ENCODE measurements around the gene FGF12. TPM values are rescaled to one million over a fixed set of nuclear protein-coding genes. Genes with fewer than 3 reads are reported as not detected.

FGF12 gene
- total RNA-seq, 1 donor from 2014 or later: 6.1 TPM

DNA sequence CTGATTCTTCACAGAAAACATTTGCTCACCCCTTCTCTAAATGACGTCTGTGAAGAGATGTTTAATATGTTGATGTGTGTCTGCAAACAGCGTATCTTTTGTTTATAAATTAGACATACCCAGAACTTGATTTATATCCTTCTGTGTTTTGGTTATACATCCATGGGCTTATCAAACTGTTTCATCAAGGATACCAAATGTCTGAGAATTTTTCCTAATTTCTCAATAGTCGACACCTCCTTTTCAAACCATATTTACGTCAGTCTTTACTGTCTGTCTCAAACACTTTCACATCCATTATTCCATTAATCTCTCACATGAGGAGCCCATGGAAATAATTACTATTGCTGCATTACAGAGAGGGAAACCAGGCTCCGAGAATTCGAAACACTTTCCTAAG, 85.4 kb downstream of the FGF12 start:
- no peaks in the 10 kb centered on the region for H3K27me3 Mint-ChIP-seq
- no peak for DNase-seq (ENCODE audit: low spot score, unreplicated experiment)
- H3K4me1 Mint-ChIP-seq (ENCODE audit: low read depth): no peaks in the 10 kb centered on the region
- no peaks in the 10 kb centered on the region for H3K9me3 Mint-ChIP-seq (ENCODE audit: low read depth)
- H3K4me3 Mint-ChIP-seq (ENCODE audit: low read depth): no peak overlapping the region
- TF ChIP-seq, protein P1, sequence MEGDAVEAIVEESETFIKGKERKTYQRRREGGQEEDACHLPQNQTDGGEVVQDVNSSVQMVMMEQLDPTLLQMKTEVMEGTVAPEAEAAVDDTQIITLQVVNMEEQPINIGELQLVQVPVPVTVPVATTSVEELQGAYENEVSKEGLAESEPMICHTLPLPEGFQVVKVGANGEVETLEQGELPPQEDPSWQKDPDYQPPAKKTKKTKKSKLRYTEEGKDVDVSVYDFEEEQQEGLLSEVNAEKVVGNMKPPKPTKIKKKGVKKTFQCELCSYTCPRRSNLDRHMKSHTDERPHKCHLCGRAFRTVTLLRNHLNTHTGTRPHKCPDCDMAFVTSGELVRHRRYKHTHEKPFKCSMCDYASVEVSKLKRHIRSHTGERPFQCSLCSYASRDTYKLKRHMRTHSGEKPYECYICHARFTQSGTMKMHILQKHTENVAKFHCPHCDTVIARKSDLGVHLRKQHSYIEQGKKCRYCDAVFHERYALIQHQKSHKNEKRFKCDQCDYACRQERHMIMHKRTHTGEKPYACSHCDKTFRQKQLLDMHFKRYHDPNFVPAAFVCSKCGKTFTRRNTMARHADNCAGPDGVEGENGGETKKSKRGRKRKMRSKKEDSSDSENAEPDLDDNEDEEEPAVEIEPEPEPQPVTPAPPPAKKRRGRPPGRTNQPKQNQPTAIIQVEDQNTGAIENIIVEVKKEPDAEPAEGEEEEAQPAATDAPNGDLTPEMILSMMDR (IDR thresholded peaks at IDR 0.05; ENCODE audit: unreplicated experiment): no peak
- H3K36me3 Mint-ChIP-seq (ENCODE audit: insufficient read depth): no peaks in the 10 kb centered on the region
- H3K27ac Mint-ChIP-seq: no peak overlapping the region

DNA sequence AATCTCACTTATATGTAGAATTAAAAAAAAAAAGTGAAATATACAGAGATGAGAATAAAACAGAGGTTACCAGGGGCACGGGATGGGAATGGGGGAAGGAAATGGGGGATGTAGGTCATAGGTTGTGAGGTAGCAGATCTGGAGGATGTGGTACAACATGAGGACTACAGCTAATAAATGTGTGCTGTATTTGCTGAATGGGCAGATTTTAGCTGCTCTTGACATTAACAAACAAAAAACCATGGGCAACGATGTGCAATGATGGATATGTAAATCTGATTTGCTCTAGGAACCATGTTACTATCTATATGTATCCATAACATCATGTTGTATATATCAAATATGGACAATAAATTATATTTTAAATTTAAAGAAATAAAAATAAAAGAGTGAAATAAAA, 87.4 kb downstream of the FGF12 start:
- H3K4me3 Mint-ChIP-seq (ENCODE audit: low read depth): no peak overlapping the region
- H3K9me3 Mint-ChIP-seq (ENCODE audit: low read depth): no peaks in the 10 kb centered on the region
- H3K4me1 Mint-ChIP-seq (ENCODE audit: low read depth): no peaks in the 10 kb centered on the region
- H3K36me3 Mint-ChIP-seq (ENCODE audit: insufficient read depth): no peaks in the 10 kb centered on the region
- H3K27ac Mint-ChIP-seq: no peak overlapping the region
- no peaks in the 10 kb centered on the region for H3K27me3 Mint-ChIP-seq
- TF ChIP-seq, protein P1 (IDR thresholded peaks at IDR 0.05; ENCODE audit: unreplicated experiment): no peak
- DNase-seq (ENCODE audit: low spot score, unreplicated experiment): no peak

DNA sequence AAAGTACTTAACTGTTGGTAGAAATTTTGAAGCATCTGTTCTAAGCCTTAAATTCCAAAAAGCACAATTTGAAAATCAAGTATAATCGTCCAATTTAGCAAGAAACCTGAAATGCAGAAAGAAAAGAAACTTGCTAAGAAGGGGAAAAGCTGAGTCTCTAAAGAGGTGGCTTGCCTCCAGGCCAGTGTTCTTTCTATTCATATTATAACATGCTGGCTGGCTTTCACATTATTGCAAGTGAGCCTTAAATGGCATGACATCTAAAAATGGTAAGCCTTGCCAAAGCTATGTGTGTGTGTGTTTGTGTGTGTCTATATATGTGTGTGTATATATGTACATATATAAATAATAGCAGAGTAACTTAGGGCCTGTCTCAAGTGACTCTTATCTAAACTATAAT, 89.5 kb downstream of the FGF12 start:
- Mint-ChIP-seq H3K4me1 (ENCODE audit: low read depth) (no peaks in the 10 kb centered on the region), H3K27me3 (no peaks in the 10 kb centered on the region)

DNA sequence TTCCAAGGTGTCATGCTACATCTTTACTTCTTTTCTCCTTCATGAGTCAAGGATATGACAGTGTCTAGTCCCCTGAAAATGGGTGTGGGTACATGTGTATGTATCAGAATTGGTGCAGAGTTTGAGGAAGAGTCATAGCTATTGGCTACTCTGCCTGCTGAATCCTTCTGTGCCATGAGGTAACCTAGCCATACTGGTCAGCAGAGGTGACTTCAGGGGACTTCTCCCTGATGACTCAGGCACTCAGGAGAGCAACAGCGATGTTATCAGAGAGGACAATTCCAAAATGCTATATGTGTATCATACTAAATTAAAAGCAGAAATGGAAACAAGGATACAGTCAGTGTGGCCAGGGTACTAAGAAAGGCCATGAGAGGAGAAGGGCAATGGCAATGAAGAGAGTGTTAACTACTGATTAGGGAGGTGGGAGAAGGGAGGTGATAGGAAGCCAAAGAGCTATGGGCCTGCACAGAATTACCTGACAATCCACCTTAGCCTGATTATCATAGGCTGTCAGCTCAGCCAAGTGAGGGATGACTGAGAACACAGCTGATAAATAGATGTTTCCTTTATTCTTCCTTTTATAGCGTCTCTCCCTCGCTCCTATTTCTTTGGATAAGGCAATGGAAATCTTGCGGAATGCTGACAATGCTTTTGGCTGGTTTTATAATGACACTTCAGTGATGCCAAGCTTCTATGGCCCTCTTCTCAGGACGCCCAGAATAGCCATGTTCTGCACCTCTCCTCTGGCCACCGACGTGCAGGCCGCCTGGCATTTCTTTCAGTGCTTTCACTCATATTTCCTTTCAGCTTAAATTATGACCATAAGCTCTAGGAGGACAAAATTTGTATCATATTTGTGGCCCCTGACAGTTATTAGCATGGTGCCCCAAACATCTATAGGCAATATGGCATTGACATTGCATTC, 90.6 kb downstream of the FGF12 start:
- DNase-seq (ENCODE audit: low spot score, unreplicated experiment): no peak
- Mint-ChIP-seq H3K4me3 (ENCODE audit: low read depth) (no peak overlapping the region), H3K4me1 (ENCODE audit: low read depth) (no peaks in the 10 kb centered on the region), H3K36me3 (ENCODE audit: insufficient read depth) (no peaks in the 10 kb centered on the region), H3K9me3 (ENCODE audit: low read depth) (no peaks in the 10 kb centered on the region), H3K27ac (no peak overlapping the region), H3K27me3 (no peaks in the 10 kb centered on the region)
- TF ChIP-seq, protein P1 (IDR thresholded peaks at IDR 0.05; ENCODE audit: unreplicated experiment): no peak

More for the DNA sequence above, 89.5 kb downstream of the FGF12 start:
- Mint-ChIP-seq H3K36me3 (ENCODE audit: insufficient read depth) (no peaks in the 10 kb centered on the region), H3K9me3 (ENCODE audit: low read depth) (no peaks in the 10 kb centered on the region), H3K27ac (no peak overlapping the region), H3K4me3 (ENCODE audit: low read depth) (no peak overlapping the region)
- DNase-seq (ENCODE audit: low spot score, unreplicated experiment): no peak
- TF ChIP-seq, protein P1 (IDR thresholded peaks at IDR 0.05; ENCODE audit: unreplicated experiment): no peak

GRCh38 chr3:192629429-192629828, 97.9 kb downstream of the FGF12 start:
- H3K27me3 Mint-ChIP-seq: no peaks in the 10 kb centered on the region
- no peak for DNase-seq (ENCODE audit: low spot score, unreplicated experiment)
- H3K27ac Mint-ChIP-seq: no peak overlapping the region
- no peak overlapping the region for H3K4me3 Mint-ChIP-seq (ENCODE audit: low read depth)
- no peaks in the 10 kb centered on the region for H3K36me3 Mint-ChIP-seq (ENCODE audit: insufficient read depth)
- H3K9me3 Mint-ChIP-seq (ENCODE audit: low read depth): no peaks in the 10 kb centered on the region
- TF ChIP-seq, protein P1 (IDR thresholded peaks at IDR 0.05; ENCODE audit: unreplicated experiment): no peak
- H3K4me1 Mint-ChIP-seq (ENCODE audit: low read depth): no peaks in the 10 kb centered on the region

Measured in progenitor cell of endocrine pancreas (in vitro differentiated cells).